Astrocyte (in vitro differentiated cells and primary cell): ENCODE measurements around the gene PEAR1. TPM values are rescaled to one million over a fixed set of nuclear protein-coding genes. Genes with fewer than 3 reads are reported as not detected.
A peak's percentile ranks its signal among the peaks of the same experiment; 100 is the strongest.

Experiments used
- DNase-seq: peaks from one replicate; pipeline ENCODE4 v3.0.0-alpha.2; 2010; ENCODE audit warnings: low read depth
- FAIRE-seq: peaks from 2 replicates; lab custom pipeline; 2011; peaks lifted over from hg19 to GRCh38; lab: Jason Lieb, UNC
- H2AFZ ChIP-seq: 2 replicates; pipeline ENCODE4 v1.6.0; 2012; ENCODE audit warnings: low read depth, low read length, inconsistent platforms
- H3K27ac ChIP-seq: 2 replicates; pipeline ENCODE4 v1.5.1; 2011; ENCODE audit warnings: low read depth, low read length, inconsistent platforms
- H3K27me3 ChIP-seq: 2 replicates; pipeline ENCODE4 v1.6.0; 2011; ENCODE audit warnings: low read length, inconsistent platforms; ENCODE audit not compliant: insufficient read depth
- H3K36me3 ChIP-seq: 2 replicates; pipeline ENCODE4 v1.5.1; 2011; ENCODE audit warnings: low read length, inconsistent platforms; ENCODE audit not compliant: insufficient read depth
- H3K4me1 ChIP-seq: 2 replicates; pipeline ENCODE4 v1.5.1; 2011; ENCODE audit warnings: low read length, inconsistent platforms; ENCODE audit not compliant: insufficient read depth
- H3K4me2 ChIP-seq: 2 replicates; pipeline ENCODE4 v1.6.0; 2012; ENCODE audit warnings: low read length, inconsistent platforms
- H3K4me3 ChIP-seq: 2 replicates; pipeline ENCODE4 v1.5.1; 2011; ENCODE audit warnings: low read depth, mild to moderate bottlenecking, low read length, inconsistent platforms; ENCODE audit not compliant: insufficient read depth
- H3K79me2 ChIP-seq: 2 replicates; pipeline ENCODE4 v1.6.0; 2012; ENCODE audit warnings: mild to moderate bottlenecking, low read length, inconsistent platforms; ENCODE audit not compliant: insufficient read depth
- H3K9ac ChIP-seq: 2 replicates; pipeline ENCODE4 v1.6.0; 2012; ENCODE audit warnings: mild to moderate bottlenecking, low read length, inconsistent platforms
- H3K9me3 ChIP-seq: 2 replicates; pipeline ENCODE4 v1.5.1; 2012; ENCODE audit warnings: low read depth, mild to moderate bottlenecking, low read length, inconsistent platforms; ENCODE audit not compliant: insufficient read depth
- H4K20me1 ChIP-seq: 2 replicates; pipeline ENCODE4 v1.6.0; 2012; ENCODE audit warnings: low read length, inconsistent platforms; ENCODE audit not compliant: insufficient read depth
- H3K27ac Mint-ChIP-seq: one replicate; pipeline ENCODE4 v1.8.0; 2021; ENCODE audit warnings: mild to moderate bottlenecking, mixed read lengths; ENCODE audit not compliant: unreplicated experiment
- H3K27me3 Mint-ChIP-seq: one replicate; pipeline ENCODE4 v1.8.0; 2021; ENCODE audit warnings: low read depth, mixed read lengths; ENCODE audit not compliant: unreplicated experiment
- H3K36me3 Mint-ChIP-seq: one replicate; pipeline ENCODE4 v1.8.0; 2021; ENCODE audit warnings: low read depth, mixed read lengths; ENCODE audit not compliant: unreplicated experiment
- H3K4me1 Mint-ChIP-seq: one replicate; pipeline ENCODE4 v1.8.0; 2021; ENCODE audit warnings: low read depth, mixed read lengths; ENCODE audit not compliant: unreplicated experiment
- H3K4me3 Mint-ChIP-seq: one replicate; pipeline ENCODE4 v1.8.0; 2021; ENCODE audit warnings: mild to moderate bottlenecking, moderate library complexity, mixed read lengths; ENCODE audit not compliant: unreplicated experiment
- H3K9me3 Mint-ChIP-seq: one replicate; pipeline ENCODE4 v1.8.0; 2021; ENCODE audit warnings: mild to moderate bottlenecking, mixed read lengths; ENCODE audit not compliant: unreplicated experiment
- CTCF ChIP-seq: IDR thresholded peaks from 2 replicates; pipeline ENCODE4 v1.5.1; 2011; ENCODE audit warnings: low read depth, mild to moderate bottlenecking, inconsistent platforms, low read length, moderate library complexity; ENCODE audit not compliant: insufficient read depth
- EZH2 ChIP-seq: IDR thresholded peaks from 2 replicates; pipeline ENCODE4 v1.6.1; 2012; ENCODE audit warnings: mild to moderate bottlenecking, low read length, inconsistent platforms; ENCODE audit not compliant: insufficient read depth
- total RNA-seq: library from RNA; stranded (reverse); gene quantifications from 2 replicates; pipeline ENCODE4 v1.2.1, GENCODE V29; 2021

Gene PEAR1
- total RNA-seq, 1 donor from 2014 or later: 17.3 TPM

GRCh38 chr1:156906206-156906906, 12.8 kb downstream of the PEAR1 start:
- Mint-ChIP-seq H3K4me3 (no peak overlapping the region), H3K27me3 (peaks cover 13% of the 10 kb centered on the region), H3K9me3 (no peaks in the 10 kb centered on the region), H3K36me3 (peaks cover 5% of the 10 kb centered on the region), H3K27ac (no peak overlapping the region), H3K4me1 (peaks cover 31% of the 10 kb centered on the region)
- H3K4me3 ChIP-seq: no peak overlapping the region
- no peaks in the 10 kb centered on the region for H3K27me3 ChIP-seq
- H3K36me3 ChIP-seq: no peaks in the 10 kb centered on the region
- DNase-seq (no peak), FAIRE-seq (no peak)
- H2AFZ ChIP-seq: no peak overlapping the region
- TF ChIP-seq EZH2 (no peak), CTCF (no peak)
- H3K79me2 ChIP-seq: peaks cover 30% of the 10 kb centered on the region
- H4K20me1 ChIP-seq: peaks cover 33% of the 10 kb centered on the region
- H3K4me1 ChIP-seq: peaks cover 37% of the 10 kb centered on the region
- H3K4me2 ChIP-seq: no peak overlapping the region
- no peak overlapping the region for H3K27ac ChIP-seq
- H3K9ac ChIP-seq: peak overlapping the region; percentile 21
- peaks cover 6% of the 10 kb centered on the region for H3K9me3 ChIP-seq

GRCh38 chr1:156908541-156908940, 15.0 kb downstream of the PEAR1 start:
- H3K9me3 Mint-ChIP-seq: no peaks in the 10 kb centered on the region
- peaks cover 8% of the 10 kb centered on the region for H3K36me3 Mint-ChIP-seq
- H3K4me1 Mint-ChIP-seq: peaks cover 23% of the 10 kb centered on the region
- Histone ChIP-seq H3K4me2 (no peak overlapping the region), H3K4me3 (no peak overlapping the region), H3K4me1 (peaks cover 28% of the 10 kb centered on the region), H2AFZ (no peak overlapping the region), H3K36me3 (no peaks in the 10 kb centered on the region), H3K27me3 (no peaks in the 10 kb centered on the region), H4K20me1 (peaks cover 17% of the 10 kb centered on the region), H3K9me3 (peaks cover 6% of the 10 kb centered on the region), H3K27ac (no peak overlapping the region), H3K79me2 (peaks cover 9% of the 10 kb centered on the region), H3K9ac (no peak overlapping the region)
- no peak overlapping the region for H3K27ac Mint-ChIP-seq
- FAIRE-seq (no peak), DNase-seq (no peak)
- H3K4me3 Mint-ChIP-seq: no peak overlapping the region
- H3K27me3 Mint-ChIP-seq: peaks cover 6% of the 10 kb centered on the region
- TF ChIP-seq EZH2 (no peak), CTCF (no peak)

- no peak overlapping the region for H3K27ac ChIP-seq
Observed at GRCh38 chr1:156908955-156909354, 15.4 kb downstream of the PEAR1 start.

More at GRCh38 chr1:156908955-156909354, 15.4 kb downstream of the PEAR1 start:
- peaks cover 5% of the 10 kb centered on the region for H3K27me3 Mint-ChIP-seq
- no peaks in the 10 kb centered on the region for H3K9me3 Mint-ChIP-seq
- no peak overlapping the region for H3K4me2 ChIP-seq
- H3K27ac Mint-ChIP-seq: no peak overlapping the region
- H3K36me3 ChIP-seq: no peaks in the 10 kb centered on the region
- H3K9ac ChIP-seq: no peak overlapping the region
- no peak overlapping the region for H3K4me3 ChIP-seq
- H3K4me1 ChIP-seq: peaks cover 27% of the 10 kb centered on the region
- H3K4me3 Mint-ChIP-seq: no peak overlapping the region
- H3K36me3 Mint-ChIP-seq: peaks cover 8% of the 10 kb centered on the region
- no peak for FAIRE-seq
- TF ChIP-seq CTCF (no peak), EZH2 (no peak)
- H2AFZ ChIP-seq: no peak overlapping the region
- peaks cover 6% of the 10 kb centered on the region for H3K9me3 ChIP-seq
- H4K20me1 ChIP-seq: peaks cover 13% of the 10 kb centered on the region
- peaks cover 4% of the 10 kb centered on the region for H3K79me2 ChIP-seq
- peaks cover 21% of the 10 kb centered on the region for H3K4me1 Mint-ChIP-seq
- no peak for DNase-seq
- no peaks in the 10 kb centered on the region for H3K27me3 ChIP-seq
